Measurements from ENCODE around the gene IL4R. TPM values are rescaled to one million over a fixed set of nuclear protein-coding genes. Genes with fewer than 3 reads are reported as not detected.

Gene IL4R
- total and polyA plus RNA-seq, 2 of the 13 experiments (the other 11 are each of a cell fraction or from before 2014, with no cell fraction given), result 15.9 to 49.6 TPM

DNA sequence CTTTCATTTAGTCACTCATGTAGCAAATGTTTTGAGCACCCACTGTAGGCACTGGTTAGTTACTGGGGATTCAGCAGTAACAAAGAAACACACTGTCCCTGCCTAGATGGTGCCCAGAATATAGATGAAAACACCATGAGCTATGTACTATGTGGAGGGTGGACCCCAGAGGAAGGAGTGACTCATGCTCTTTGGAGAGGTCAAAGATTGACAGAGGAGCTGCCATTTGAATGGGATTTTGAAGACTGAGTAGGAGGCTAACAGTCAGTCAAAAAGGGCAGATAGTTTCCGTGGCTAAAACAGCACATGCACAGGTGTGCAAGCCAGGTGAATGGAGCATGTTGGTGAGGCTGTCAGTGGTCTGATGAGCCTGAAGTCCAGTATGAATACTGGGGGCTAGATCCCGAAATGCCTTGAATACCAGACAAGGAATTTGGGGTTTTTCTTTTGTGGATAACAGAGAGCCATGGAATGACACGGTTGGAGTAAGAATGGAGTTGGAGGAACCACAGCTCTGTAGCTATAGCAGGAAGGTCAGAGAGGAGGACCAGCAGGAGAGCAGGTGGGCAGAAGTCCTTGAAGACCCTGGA lies 94.3 kb downstream of the IL4R start (continued):
- TF ChIP-seq, protein P1, sequence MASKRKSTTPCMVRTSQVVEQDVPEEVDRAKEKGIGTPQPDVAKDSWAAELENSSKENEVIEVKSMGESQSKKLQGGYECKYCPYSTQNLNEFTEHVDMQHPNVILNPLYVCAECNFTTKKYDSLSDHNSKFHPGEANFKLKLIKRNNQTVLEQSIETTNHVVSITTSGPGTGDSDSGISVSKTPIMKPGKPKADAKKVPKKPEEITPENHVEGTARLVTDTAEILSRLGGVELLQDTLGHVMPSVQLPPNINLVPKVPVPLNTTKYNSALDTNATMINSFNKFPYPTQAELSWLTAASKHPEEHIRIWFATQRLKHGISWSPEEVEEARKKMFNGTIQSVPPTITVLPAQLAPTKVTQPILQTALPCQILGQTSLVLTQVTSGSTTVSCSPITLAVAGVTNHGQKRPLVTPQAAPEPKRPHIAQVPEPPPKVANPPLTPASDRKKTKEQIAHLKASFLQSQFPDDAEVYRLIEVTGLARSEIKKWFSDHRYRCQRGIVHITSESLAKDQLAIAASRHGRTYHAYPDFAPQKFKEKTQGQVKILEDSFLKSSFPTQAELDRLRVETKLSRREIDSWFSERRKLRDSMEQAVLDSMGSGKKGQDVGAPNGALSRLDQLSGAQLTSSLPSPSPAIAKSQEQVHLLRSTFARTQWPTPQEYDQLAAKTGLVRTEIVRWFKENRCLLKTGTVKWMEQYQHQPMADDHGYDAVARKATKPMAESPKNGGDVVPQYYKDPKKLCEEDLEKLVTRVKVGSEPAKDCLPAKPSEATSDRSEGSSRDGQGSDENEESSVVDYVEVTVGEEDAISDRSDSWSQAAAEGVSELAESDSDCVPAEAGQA (IDR thresholded peaks at IDR 0.05; ENCODE audit: low read depth), result no peak
- TF ChIP-seq, protein P1 (CRISPR knock-in tag; IDR thresholded peaks at IDR 0.05; ENCODE audit: borderline replicate concordance), result no peak
- no peak for TF ChIP-seq ZNF709 (CRISPR knock-in tag; IDR thresholded peaks at IDR 0.05)
- TF ChIP-seq TBX2 (CRISPR knock-in tag; IDR thresholded peaks at IDR 0.05; ENCODE audit: borderline replicate concordance), result no peak
- 0 out of 2 replicates have a peak, but pooled peaks have one; percentile 53 for TF ChIP-seq MXD4 (CRISPR knock-in tag; IDR thresholded peaks at IDR 0.05)
- no peak for TF ChIP-seq SMYD3 (CRISPR knock-in tag; IDR thresholded peaks at IDR 0.05)
- TF ChIP-seq MBNL3 (CRISPR knock-in tag; conservative IDR thresholded peaks at IDR 0.05), result no peak
- no peak for TF ChIP-seq MXI1 (IDR thresholded peaks at IDR 0.05; ENCODE audit: borderline replicate concordance, low read depth, low read length)
- no peak for TF ChIP-seq RAD51 (IDR thresholded peaks at IDR 0.05; ENCODE audit: borderline replicate concordance)
- TF ChIP-seq, protein P2, sequence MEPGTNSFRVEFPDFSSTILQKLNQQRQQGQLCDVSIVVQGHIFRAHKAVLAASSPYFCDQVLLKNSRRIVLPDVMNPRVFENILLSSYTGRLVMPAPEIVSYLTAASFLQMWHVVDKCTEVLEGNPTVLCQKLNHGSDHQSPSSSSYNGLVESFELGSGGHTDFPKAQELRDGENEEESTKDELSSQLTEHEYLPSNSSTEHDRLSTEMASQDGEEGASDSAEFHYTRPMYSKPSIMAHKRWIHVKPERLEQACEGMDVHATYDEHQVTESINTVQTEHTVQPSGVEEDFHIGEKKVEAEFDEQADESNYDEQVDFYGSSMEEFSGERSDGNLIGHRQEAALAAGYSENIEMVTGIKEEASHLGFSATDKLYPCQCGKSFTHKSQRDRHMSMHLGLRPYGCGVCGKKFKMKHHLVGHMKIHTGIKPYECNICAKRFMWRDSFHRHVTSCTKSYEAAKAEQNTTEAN (CRISPR knock-in tag; conservative IDR thresholded peaks at IDR 0.05), result no peak
- peak; percentile 66; the same call in 1 of the 2 replicates for TF ChIP-seq GLI4 (CRISPR knock-in tag; IDR thresholded peaks at IDR 0.05; ENCODE audit: borderline replicate concordance)
- no peak for TF ChIP-seq ZNF296 (CRISPR knock-in tag; conservative IDR thresholded peaks at IDR 0.05)
- TF ChIP-seq HMG20A (CRISPR knock-in tag; IDR thresholded peaks at IDR 0.05; ENCODE audit: borderline replicate concordance), result peak; percentile 46; the same call in 1 of the 2 replicates
- TF ChIP-seq, protein P3, sequence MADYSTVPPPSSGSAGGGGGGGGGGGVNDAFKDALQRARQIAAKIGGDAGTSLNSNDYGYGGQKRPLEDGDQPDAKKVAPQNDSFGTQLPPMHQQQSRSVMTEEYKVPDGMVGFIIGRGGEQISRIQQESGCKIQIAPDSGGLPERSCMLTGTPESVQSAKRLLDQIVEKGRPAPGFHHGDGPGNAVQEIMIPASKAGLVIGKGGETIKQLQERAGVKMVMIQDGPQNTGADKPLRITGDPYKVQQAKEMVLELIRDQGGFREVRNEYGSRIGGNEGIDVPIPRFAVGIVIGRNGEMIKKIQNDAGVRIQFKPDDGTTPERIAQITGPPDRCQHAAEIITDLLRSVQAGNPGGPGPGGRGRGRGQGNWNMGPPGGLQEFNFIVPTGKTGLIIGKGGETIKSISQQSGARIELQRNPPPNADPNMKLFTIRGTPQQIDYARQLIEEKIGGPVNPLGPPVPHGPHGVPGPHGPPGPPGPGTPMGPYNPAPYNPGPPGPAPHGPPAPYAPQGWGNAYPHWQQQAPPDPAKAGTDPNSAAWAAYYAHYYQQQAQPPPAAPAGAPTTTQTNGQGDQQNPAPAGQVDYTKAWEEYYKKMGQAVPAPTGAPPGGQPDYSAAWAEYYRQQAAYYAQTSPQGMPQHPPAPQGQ (CRISPR knock-in tag; IDR thresholded peaks at IDR 0.05; ENCODE audit: borderline replicate concordance), result no peak
- 0 out of 2 replicates have a peak, but pooled peaks have one; percentile 39 for TF ChIP-seq KAT8 (CRISPR knock-in tag; IDR thresholded peaks at IDR 0.05)
- TF ChIP-seq ZNF329 (CRISPR knock-in tag; IDR thresholded peaks at IDR 0.05; ENCODE audit: low read depth), result no peak
- TF ChIP-seq POLR2G (IDR thresholded peaks at IDR 0.05; ENCODE audit: low read depth, low read length), result no peak
- TF ChIP-seq HDAC2 (CRISPR knock-in tag; IDR thresholded peaks at IDR 0.05), result no peak
- TF ChIP-seq AHR (CRISPR knock-in tag; IDR thresholded peaks at IDR 0.05), result no peak
- TF ChIP-seq, protein P4, sequence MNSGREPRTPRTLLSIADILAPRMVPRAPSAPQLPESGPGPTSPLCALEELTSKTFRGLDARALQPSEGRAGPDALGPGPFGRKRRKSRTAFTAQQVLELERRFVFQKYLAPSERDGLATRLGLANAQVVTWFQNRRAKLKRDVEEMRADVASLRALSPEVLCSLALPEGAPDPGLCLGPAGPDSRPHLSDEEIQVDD (CRISPR knock-in tag; IDR thresholded peaks at IDR 0.05; ENCODE audit: borderline replicate concordance), result no peak
- no peak for TF ChIP-seq SIN3B (IDR thresholded peaks at IDR 0.05; ENCODE audit: low read length)
- TF ChIP-seq CHD2 (IDR thresholded peaks at IDR 0.05; ENCODE audit: low read depth, low read length), result no peak

Data from HepG2 (cell line).